Mesenchymal stem cell (in vitro differentiated cells and primary cell): ENCODE data around the gene MRPL34.

Source experiments
- DNase-seq: peaks from one replicate; pipeline ENCODE4 v3.0.0-alpha.2; 2013
- H2AFZ ChIP-seq: one replicate; pipeline ENCODE4 v1.6.1; 2013; ENCODE audit warnings: low read depth, mild to moderate bottlenecking, control low read depth, inconsistent platforms, low read length, moderate library complexity
- H2AK5ac ChIP-seq: 2 replicates; pipeline ENCODE4 v1.6.1; 2013; ENCODE audit warnings: low read length, moderate library complexity, mild to moderate bottlenecking, inconsistent platforms; ENCODE audit not compliant: severe bottlenecking
- H2BK120ac ChIP-seq: one replicate; pipeline ENCODE4 v1.6.1; 2013; ENCODE audit warnings: low read depth, mild to moderate bottlenecking, inconsistent platforms, low read length, moderate library complexity
- H2BK12ac ChIP-seq, 2 experiments: one replicate each; pipeline ENCODE4 v1.6.1; 2013; ENCODE audit warnings: inconsistent platforms in 2 of 2, low read length in 2 of 2, mild to moderate bottlenecking in 2 of 2, moderate library complexity in 2 of 2, control low read depth in 1 of 2
- H2BK15ac ChIP-seq: one replicate; pipeline ENCODE4 v1.6.1; 2013; ENCODE audit warnings: mild to moderate bottlenecking, low read depth, inconsistent platforms; ENCODE audit not compliant: poor library complexity, severe bottlenecking
- H2BK5ac ChIP-seq: 2 replicates; pipeline ENCODE4 v1.6.1; 2013; ENCODE audit warnings: low read depth, mild to moderate bottlenecking, low read length, control low read depth, inconsistent platforms; ENCODE audit not compliant: poor library complexity, severe bottlenecking
- H3K14ac ChIP-seq, 2 experiments: one replicate each; pipeline ENCODE4 v1.6.1; 2013; ENCODE audit warnings: inconsistent platforms in 2 of 2, low read length in 2 of 2, control low read depth in 1 of 2, mild to moderate bottlenecking in 1 of 2, moderate library complexity in 1 of 2
- H3K18ac ChIP-seq, 2 experiments: one replicate each; pipeline ENCODE4 v1.6.1; 2013; ENCODE audit warnings: inconsistent platforms in 2 of 2, low read length in 2 of 2, control low read depth in 1 of 2, low read depth in 1 of 2, mild to moderate bottlenecking in 1 of 2
- H3K23ac ChIP-seq, 2 experiments: one replicate each; pipeline ENCODE4 v1.6.1; 2013; ENCODE audit warnings: inconsistent platforms in 2 of 2, low read length in 2 of 2, mild to moderate bottlenecking in 2 of 2, moderate library complexity in 2 of 2, control low read depth in 1 of 2
- H3K27ac ChIP-seq: 2 replicates; pipeline ENCODE4 v1.5.1; 2013; ENCODE audit warnings: mild to moderate bottlenecking, moderate library complexity, low read length, control low read depth, inconsistent platforms; ENCODE audit not compliant: poor library complexity, severe bottlenecking
- H3K27me3 ChIP-seq, 2 experiments: 2 replicates each; pipeline versions ENCODE4 v1.6.1 to v1.7.0; 2013; ENCODE audit warnings: low read length in 2 of 2, mild to moderate bottlenecking in 2 of 2, moderate library complexity in 2 of 2, control low read depth in 1 of 2, inconsistent platforms in 1 of 2; ENCODE audit not compliant: control insufficient read depth in 1 of 2, insufficient read depth in 1 of 2
- H3K36me3 ChIP-seq, 2 experiments: 2 replicates each; pipeline versions ENCODE4 v1.6.1 to v1.7.0; 2013; ENCODE audit warnings: low read length in 2 of 2, control low read depth in 1 of 2, inconsistent platforms in 1 of 2, low read depth in 1 of 2, mild to moderate bottlenecking in 1 of 2; ENCODE audit not compliant: insufficient read depth in 2 of 2, control insufficient read depth in 1 of 2
- H3K4ac ChIP-seq, 2 experiments: one replicate each; pipeline ENCODE4 v1.6.1; 2013; ENCODE audit warnings: inconsistent platforms in 2 of 2, low read length in 2 of 2, mild to moderate bottlenecking in 2 of 2, moderate library complexity in 2 of 2, control low read depth in 1 of 2, low read depth in 1 of 2
- H3K4me1 ChIP-seq: 2 replicates; pipeline ENCODE4 v1.6.1; 2013; ENCODE audit warnings: low read depth, low read length, control low read depth; ENCODE audit not compliant: control insufficient read depth, insufficient read depth
- H3K4me2 ChIP-seq: 2 replicates; pipeline ENCODE4 v1.6.1; 2013; ENCODE audit warnings: low read length, mild to moderate bottlenecking, inconsistent platforms; ENCODE audit not compliant: poor library complexity, severe bottlenecking
- H3K4me3 ChIP-seq, 2 experiments: 2 replicates each; pipeline versions ENCODE4 v1.5.1 to v1.7.0; 2013; ENCODE audit warnings: low read length in 2 of 2, mild to moderate bottlenecking in 2 of 2, control low read depth in 1 of 2, low read depth in 1 of 2; ENCODE audit not compliant: insufficient read depth in 1 of 2
- H3K79me1 ChIP-seq: replicated peaks from 2 replicates; pipeline ENCODE4 v1.6.1; 2013; ENCODE audit warnings: mild to moderate bottlenecking, control low read depth, low read length, inconsistent platforms; ENCODE audit not compliant: poor library complexity, severe bottlenecking
- H3K9ac ChIP-seq: 2 replicates; pipeline ENCODE4 v1.7.0; 2013; ENCODE audit warnings: mild to moderate bottlenecking, low read length, moderate library complexity
- H3K9me3 ChIP-seq: 2 replicates; pipeline ENCODE4 v1.7.0; 2013; ENCODE audit warnings: mild to moderate bottlenecking, low read length; ENCODE audit not compliant: control insufficient read depth
- H4K8ac ChIP-seq: one replicate; pipeline ENCODE4 v1.6.1; 2013; ENCODE audit warnings: inconsistent platforms, mild to moderate bottlenecking, low read length, moderate library complexity
- H4K91ac ChIP-seq: one replicate; pipeline ENCODE4 v1.6.1; 2013; ENCODE audit warnings: mild to moderate bottlenecking, low read length, inconsistent platforms
- WGBS: methylation state at CpG from one replicate; pipeline ENCODE4 v1.1.7; 2013; ENCODE audit warnings: mixed read lengths; 5-methylcytosine and 5-hydroxymethylcytosine counted together

The MRPL34 gene

DNA sequence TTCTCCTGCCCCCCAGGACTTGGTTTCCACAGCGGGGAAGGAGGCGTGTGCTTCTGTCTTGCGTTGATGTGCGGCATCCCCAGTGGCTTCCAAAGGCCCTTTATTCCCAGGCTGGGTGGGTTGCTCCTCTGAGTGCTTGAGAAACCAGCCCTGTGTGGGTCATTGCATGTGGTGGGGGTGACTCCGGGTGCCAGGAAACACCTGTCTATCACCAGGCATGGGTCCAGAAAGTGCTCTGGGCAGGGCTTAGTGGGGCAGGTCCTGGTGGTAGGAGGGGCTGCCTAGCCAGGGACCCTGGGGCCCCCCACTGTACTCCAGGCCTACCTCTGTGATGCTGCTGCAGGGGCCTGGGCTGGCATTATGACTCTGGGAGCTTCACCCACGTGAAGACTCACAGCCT is 13.3 kb downstream of the MRPL34 start:
- Histone ChIP-seq H3K79me1 (peaks cover 42% of the 10 kb centered on the region), H3K36me3 (peaks cover 52 to 82% of the 10 kb centered on the region in 2 experiments), H4K8ac (no peak overlapping the region), H3K14ac (no peak overlapping the region), H2AK5ac (no peak overlapping the region), H3K4me2 (no peak overlapping the region), H2BK5ac (no peak overlapping the region), H2BK12ac (no peak overlapping the region), H4K91ac (no peak overlapping the region), H3K9me3 (no peaks in the 10 kb centered on the region), H3K27ac (no peak overlapping the region), H3K23ac (no peak overlapping the region), H2BK15ac (no peak overlapping the region), H3K18ac (no peak overlapping the region), H3K4ac (no peak overlapping the region), H3K4me3 (no peak overlapping the region), H3K4me1 (peaks cover 4% of the 10 kb centered on the region), H3K27me3 (no peaks in the 10 kb centered on the region), H2AFZ (no peak overlapping the region), H3K9ac (no peak overlapping the region), H2BK120ac (no peak overlapping the region)
- WGBS: 97% methylated on average over 6 of the region's 6 CpGs
- DNase-seq: no peak

DNA sequence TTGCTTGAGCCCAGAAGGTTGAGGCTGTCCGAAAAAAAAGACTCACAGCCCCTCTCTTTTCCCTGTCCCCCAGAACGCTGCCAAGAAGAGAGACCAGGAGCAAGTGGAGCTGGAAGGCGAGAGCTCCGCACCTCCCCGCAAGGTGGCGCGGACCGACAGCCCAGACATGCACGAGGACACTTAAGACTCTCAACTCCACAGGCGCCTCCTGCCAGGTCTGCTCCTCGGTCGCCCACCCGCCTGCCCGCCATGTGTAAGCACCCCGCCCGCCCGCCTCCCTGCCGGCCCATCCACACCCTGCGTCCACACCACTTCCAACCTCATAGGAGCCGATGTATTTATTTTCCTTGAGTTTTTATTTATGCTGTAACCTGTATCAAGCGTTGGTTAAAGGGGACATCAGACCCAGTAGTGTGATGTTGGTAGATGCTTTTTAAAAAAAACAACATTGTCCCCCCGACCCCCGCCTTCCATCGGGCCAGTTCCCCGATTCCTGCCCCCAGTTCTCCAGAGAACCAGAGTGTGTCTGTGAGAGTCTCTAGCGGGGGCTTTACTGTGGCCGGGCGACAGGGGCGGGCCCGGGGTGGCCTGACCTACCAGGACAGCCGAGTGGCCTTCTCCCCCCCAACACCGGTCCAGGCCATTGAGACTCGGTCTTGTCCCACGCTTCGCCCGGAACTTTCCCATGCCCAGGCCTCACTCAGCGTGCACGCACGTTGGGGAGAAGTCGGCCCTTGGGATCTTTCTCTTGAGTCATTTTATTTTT is 14.0 kb downstream of the MRPL34 start:
- Histone ChIP-seq H3K4me1 (peaks cover 4% of the 10 kb centered on the region), H3K18ac (no peak overlapping the region), H3K27me3 (no peaks in the 10 kb centered on the region), H3K4me2 (no peak overlapping the region), H2BK12ac (no peak overlapping the region), H3K79me1 (peaks cover 36% of the 10 kb centered on the region), H3K9ac (no peak overlapping the region), H3K23ac (no peak overlapping the region), H3K4me3 (no peak overlapping the region), H2AK5ac (no peak overlapping the region), H3K27ac (no peak overlapping the region), H2BK120ac (no peak overlapping the region), H2AFZ (no peak overlapping the region), H4K8ac (no peak overlapping the region), H3K4ac (no peak overlapping the region), H2BK15ac (no peak overlapping the region), H3K9me3 (no peaks in the 10 kb centered on the region), H3K36me3 (peaks cover 45 to 82% of the 10 kb centered on the region in 2 experiments), H2BK5ac (no peak overlapping the region), H3K14ac (no peak overlapping the region), H4K91ac (no peak overlapping the region)
- 95% methylated on average over 37 of the region's 40 CpGs for whole genome bisulfite sequencing
- DNase-seq: no peak

DNA sequence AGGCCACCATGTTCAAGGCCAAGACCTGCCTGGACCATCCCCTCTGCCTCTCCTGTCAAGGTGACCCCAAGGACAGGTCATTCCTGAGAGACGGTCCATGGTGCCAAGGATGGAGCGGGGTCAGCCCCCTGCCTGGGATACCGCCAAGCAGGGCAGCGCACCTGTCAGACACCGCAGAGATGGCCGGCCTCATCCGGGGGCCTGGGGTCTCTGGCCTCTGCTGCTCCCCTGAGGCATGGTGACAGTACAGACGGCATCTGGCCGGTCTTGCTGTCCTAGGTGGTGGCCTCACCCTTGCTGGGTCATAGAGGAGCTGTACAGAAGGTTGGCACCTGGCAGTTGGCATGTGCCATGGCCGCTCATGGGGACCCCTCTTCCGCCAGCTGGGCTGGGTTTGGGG is 14.8 kb downstream of the MRPL34 start:
- no peaks in the 10 kb centered on the region for H3K9me3 ChIP-seq

DNA sequence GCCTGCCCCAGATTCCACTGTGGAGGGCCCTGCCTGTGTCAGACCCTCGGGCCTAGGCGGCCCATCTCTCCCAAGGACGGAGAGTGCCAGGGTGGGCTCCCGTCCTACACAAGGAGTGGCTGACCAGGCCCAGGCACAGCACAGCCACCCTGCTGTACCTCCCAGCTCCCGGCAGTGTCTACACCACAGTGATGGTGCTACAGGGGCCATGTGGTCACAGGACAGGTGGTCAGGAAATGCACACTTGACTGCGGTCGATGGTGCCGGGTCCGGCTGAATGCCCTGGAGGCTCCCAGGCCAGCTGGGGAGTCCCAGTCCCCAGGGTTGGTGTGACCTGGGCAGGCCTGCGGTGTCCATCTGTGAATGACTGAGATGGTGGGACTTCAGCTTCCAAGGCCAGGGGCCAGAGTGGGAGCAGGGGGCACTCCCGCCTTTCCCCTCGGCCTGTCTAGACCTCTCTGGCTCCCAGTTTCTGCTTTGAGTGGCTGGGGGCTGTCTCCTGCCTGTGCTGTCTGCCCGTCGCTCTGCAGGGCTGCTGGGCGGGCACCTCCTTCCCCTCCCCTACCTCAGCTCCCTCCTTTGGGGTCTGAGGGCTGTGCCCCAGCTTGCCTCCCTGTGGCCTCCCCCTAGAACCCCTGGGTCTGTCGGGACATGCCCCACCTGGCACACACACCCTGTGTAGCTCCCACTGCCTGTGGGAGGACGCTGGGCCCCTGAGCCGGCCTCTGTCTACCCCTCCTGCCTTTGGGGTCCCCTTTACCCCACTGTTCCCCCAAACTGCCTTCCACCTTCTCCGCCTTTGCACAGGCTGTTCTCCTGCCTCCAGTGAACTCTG is 16.2 kb downstream of the MRPL34 start:
- Histone ChIP-seq H3K9me3 (no peaks in the 10 kb centered on the region), H4K8ac (peak overlapping the region; percentile 75), H3K18ac (no peak overlapping the region), H3K79me1 (peaks cover 27% of the 10 kb centered on the region), H3K23ac (no peak overlapping the region), H2BK5ac (no peak overlapping the region), H2BK120ac (no peak overlapping the region), H3K14ac (no peak overlapping the region), H2AFZ (no peak overlapping the region), H4K91ac (peak overlapping the region; percentile 48), H3K4ac (no peak overlapping the region), H3K4me3 (no peak overlapping the region), H3K36me3 (peaks cover 31 to 74% of the 10 kb centered on the region in 2 experiments), H2BK15ac (no peak overlapping the region), H3K27me3 (no peaks in the 10 kb centered on the region), H3K4me1 (peaks cover 11% of the 10 kb centered on the region), H3K9ac (peak overlapping the region; percentile 17), H3K4me2 (no peak overlapping the region), H3K27ac (no peak overlapping the region), H2AK5ac (no peak overlapping the region), H2BK12ac (no peak overlapping the region)
- 85% methylated on average over 19 of the region's 19 CpGs for WGBS
- no peak for DNase-seq

More for the DNA sequence above, 14.8 kb downstream of the MRPL34 start:
- Histone ChIP-seq H4K91ac (peak overlapping the region; percentile 15), H3K18ac (no peak overlapping the region), H3K4me3 (no peak overlapping the region), H3K27me3 (no peaks in the 10 kb centered on the region), H3K27ac (no peak overlapping the region), H4K8ac (no peak overlapping the region), H2BK15ac (no peak overlapping the region), H3K4ac (no peak overlapping the region), H3K23ac (no peak overlapping the region), H3K14ac (no peak overlapping the region), H2BK12ac (no peak overlapping the region), H2BK5ac (no peak overlapping the region), H3K79me1 (peaks cover 34% of the 10 kb centered on the region), H2AK5ac (no peak overlapping the region), H3K36me3 (peaks cover 38 to 86% of the 10 kb centered on the region in 2 experiments), H2BK120ac (no peak overlapping the region), H2AFZ (no peak overlapping the region), H3K9ac (no peak overlapping the region), H3K4me1 (peaks cover 4% of the 10 kb centered on the region), H3K4me2 (no peak overlapping the region)
- DNase-seq: no peak
- 90% methylated on average over 11 of the region's 11 CpGs for WGBS
